Chondrocyte (in vitro differentiated cells): ENCODE data around the gene MRAP2. TPM values are rescaled to one million over a fixed set of nuclear protein-coding genes. Genes with fewer than 3 reads are reported as not detected.
"Not testable (repeated sequence)": the region's sequence is repeated elsewhere in the genome, so short reads cannot be mapped to it uniquely, and the experiment has no call there.

ENCODE experiments used
- DNase-seq: peaks from one replicate; pipeline ENCODE4 v3.0.0; 2021; ENCODE audit warnings: mixed read lengths, low spot score
- H3K27ac Mint-ChIP-seq: one replicate; pipeline ENCODE4 v1.8.0; 2021; ENCODE audit warnings: mild to moderate bottlenecking, moderate library complexity, mixed read lengths; ENCODE audit not compliant: unreplicated experiment
- H3K27me3 Mint-ChIP-seq: 2 replicates; pipeline ENCODE4 v1.8.0; 2021; ENCODE audit warnings: low read depth, mixed read lengths
- H3K36me3 Mint-ChIP-seq: 2 replicates; pipeline ENCODE4 v1.8.0; 2021; ENCODE audit warnings: low read depth, mixed read lengths
- H3K4me1 Mint-ChIP-seq: 2 replicates; pipeline ENCODE4 v1.8.0; 2021; ENCODE audit warnings: low read depth, mild to moderate bottlenecking, mixed read lengths
- H3K4me3 Mint-ChIP-seq: one replicate; pipeline ENCODE4 v1.8.0; 2021; ENCODE audit warnings: mild to moderate bottlenecking, moderate library complexity, mixed read lengths; ENCODE audit not compliant: unreplicated experiment
- H3K9me3 Mint-ChIP-seq: 2 replicates; pipeline ENCODE4 v1.8.0; 2021; ENCODE audit warnings: low read depth, mixed read lengths
- total RNA-seq: library from RNA; stranded (reverse); gene quantifications from 3 replicates; pipeline ENCODE4 v1.2.1, GENCODE V29; 2021
- TF ChIP-seq, protein P1 (sequence below): fragments of 200-600 bp; sonication (generic); IDR thresholded peaks from 2 replicates; pipeline ENCODE4 v1.5.0; 2021; ENCODE audit warnings: antibody characterized with exemption, mild to moderate bottlenecking, moderate library complexity

MRAP2 gene
- total RNA-seq, 1 donor from 2014 or later = 19.5 TPM

DNA sequence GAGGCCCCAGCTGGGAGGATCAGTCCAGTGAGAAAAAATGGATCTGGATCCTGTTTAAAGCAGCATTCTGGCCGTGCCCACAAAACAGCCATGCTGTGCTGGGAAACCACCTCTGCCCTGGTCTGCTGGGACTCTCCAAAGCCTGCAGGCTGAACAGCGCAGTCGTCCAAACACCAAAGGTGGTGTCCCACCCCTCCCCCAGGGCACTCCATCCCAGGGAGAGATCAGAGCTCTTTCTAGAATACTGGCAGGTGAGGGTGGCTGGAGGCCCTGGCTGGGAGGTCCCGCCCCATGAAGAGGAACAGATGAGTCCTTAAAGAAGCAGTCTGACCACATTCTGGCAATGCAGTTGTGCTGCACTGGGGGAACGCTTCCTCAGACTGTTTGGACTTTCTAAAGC lies 84.6 kb downstream of the MRAP2 start:
- Mint-ChIP-seq H3K27me3 (peaks cover 4% of the 10 kb centered on the region), H3K9me3 (peaks cover 15% of the 10 kb centered on the region), H3K36me3 (peaks cover 10% of the 10 kb centered on the region), H3K4me1 (no peaks in the 10 kb centered on the region), H3K27ac (no peak overlapping the region), H3K4me3 (no peak overlapping the region)
- TF ChIP-seq, protein P1, sequence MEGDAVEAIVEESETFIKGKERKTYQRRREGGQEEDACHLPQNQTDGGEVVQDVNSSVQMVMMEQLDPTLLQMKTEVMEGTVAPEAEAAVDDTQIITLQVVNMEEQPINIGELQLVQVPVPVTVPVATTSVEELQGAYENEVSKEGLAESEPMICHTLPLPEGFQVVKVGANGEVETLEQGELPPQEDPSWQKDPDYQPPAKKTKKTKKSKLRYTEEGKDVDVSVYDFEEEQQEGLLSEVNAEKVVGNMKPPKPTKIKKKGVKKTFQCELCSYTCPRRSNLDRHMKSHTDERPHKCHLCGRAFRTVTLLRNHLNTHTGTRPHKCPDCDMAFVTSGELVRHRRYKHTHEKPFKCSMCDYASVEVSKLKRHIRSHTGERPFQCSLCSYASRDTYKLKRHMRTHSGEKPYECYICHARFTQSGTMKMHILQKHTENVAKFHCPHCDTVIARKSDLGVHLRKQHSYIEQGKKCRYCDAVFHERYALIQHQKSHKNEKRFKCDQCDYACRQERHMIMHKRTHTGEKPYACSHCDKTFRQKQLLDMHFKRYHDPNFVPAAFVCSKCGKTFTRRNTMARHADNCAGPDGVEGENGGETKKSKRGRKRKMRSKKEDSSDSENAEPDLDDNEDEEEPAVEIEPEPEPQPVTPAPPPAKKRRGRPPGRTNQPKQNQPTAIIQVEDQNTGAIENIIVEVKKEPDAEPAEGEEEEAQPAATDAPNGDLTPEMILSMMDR = no peak
- no peak for DNase-seq

DNA sequence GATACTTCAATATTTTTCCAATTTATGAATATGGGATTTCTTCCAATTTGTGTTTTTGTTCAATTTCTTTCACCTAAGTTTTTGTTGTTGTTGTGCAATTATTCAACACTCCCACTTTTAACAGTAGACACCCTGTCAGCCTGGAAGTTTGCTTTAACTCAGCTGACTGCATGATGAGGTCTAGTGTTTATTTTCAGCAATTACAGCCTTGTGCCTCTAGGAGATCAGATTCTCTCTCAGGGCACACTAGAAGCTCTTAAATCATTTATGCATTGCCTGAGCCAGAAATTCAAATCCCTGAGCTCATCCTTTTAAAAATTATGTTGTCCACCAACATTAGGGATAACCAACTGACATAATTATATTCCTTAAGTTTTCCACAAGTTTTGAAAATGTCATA lies 85.7 kb downstream of the MRAP2 start:
- no peak overlapping the region for H3K27ac Mint-ChIP-seq
- no peaks in the 10 kb centered on the region for H3K4me1 Mint-ChIP-seq
- TF ChIP-seq, protein P1 = peak; percentile 23
- peaks cover 17% of the 10 kb centered on the region for H3K36me3 Mint-ChIP-seq
- no peak overlapping the region for H3K4me3 Mint-ChIP-seq
- H3K9me3 Mint-ChIP-seq = peaks cover 18% of the 10 kb centered on the region
- no peaks in the 10 kb centered on the region for H3K27me3 Mint-ChIP-seq
- DNase-seq = no peak

GRCh38 chr6:84123186-84123585 lies 89.6 kb downstream of the MRAP2 start:
- peaks cover 4% of the 10 kb centered on the region for H3K9me3 Mint-ChIP-seq

DNA sequence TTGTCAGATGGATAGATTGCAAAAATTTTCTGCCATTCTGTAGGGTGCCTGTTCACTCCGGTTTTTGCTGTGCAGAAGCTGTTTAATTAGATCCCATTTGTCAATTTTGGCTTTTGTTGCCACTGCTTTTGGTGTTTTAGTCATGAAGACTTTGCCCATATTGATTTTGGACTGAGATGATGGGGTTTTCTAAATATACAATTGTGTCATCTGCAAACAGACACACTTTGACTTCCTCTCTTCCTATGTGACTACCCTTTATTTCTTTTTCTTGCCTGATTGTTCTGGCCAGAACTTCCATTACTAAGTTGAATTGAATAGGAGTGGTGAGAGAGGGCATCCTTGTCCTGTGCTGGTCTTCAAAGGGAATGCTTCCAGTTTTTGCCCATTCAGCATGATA lies 96.0 kb downstream of the MRAP2 start:
- not testable (repeated sequence) for H3K4me1 Mint-ChIP-seq, DNase-seq, H3K27me3 Mint-ChIP-seq, H3K4me3 Mint-ChIP-seq, H3K27ac Mint-ChIP-seq
- Mint-ChIP-seq H3K9me3 (peaks cover 18% of the 10 kb centered on the region), H3K36me3 (peaks cover 14% of the 10 kb centered on the region)

More at GRCh38 chr6:84123186-84123585, 89.6 kb downstream of the MRAP2 start:
- Mint-ChIP-seq H3K4me1 (no peaks in the 10 kb centered on the region), H3K4me3 (no peak overlapping the region), H3K27me3 (no peaks in the 10 kb centered on the region), H3K36me3 (peaks cover 20% of the 10 kb centered on the region), H3K27ac (no peak overlapping the region)
- TF ChIP-seq, protein P1 = no peak
- no peak for DNase-seq

GRCh38 chr6:84133385-84133784 lies 99.8 kb downstream of the MRAP2 start:
- H3K36me3 Mint-ChIP-seq, H3K27ac Mint-ChIP-seq, H3K27me3 Mint-ChIP-seq, H3K4me3 Mint-ChIP-seq: not testable (repeated sequence)
- Mint-ChIP-seq H3K4me1 (peaks cover 16% of the 10 kb centered on the region), H3K9me3 (peaks cover 18% of the 10 kb centered on the region)
- peak; percentile 64 for DNase-seq

DNA sequence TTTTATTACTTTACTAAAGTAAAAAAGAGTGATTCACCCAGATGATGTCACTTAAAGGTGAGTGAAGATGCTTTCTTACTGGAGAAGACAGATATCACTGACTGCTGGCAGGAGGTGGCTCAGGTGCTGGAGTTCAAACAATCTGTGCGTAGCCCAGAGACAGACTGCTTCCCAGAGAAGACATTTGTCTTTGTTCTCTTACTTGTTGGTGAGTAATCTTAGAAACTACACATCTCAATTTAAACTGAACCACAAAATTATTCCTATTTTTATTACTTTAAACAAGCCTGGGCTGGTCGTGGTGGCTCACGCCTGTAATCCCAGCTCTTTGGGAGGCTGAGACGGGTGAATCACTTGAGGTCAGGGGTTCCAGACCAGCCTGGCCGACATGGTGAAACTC lies 101.7 kb downstream of the MRAP2 start:
- H3K4me1 Mint-ChIP-seq = peaks cover 21% of the 10 kb centered on the region
- H3K4me3 Mint-ChIP-seq = no peak overlapping the region
- H3K9me3 Mint-ChIP-seq = peaks cover 11% of the 10 kb centered on the region
- no peaks in the 10 kb centered on the region for H3K27me3 Mint-ChIP-seq
- TF ChIP-seq, protein P1 = no peak
- H3K36me3 Mint-ChIP-seq = peaks cover 15% of the 10 kb centered on the region
- DNase-seq = no peak
- H3K27ac Mint-ChIP-seq = no peak overlapping the region
